Stromal cell of bone marrow (primary cell): ENCODE results near the gene VAT1L.
"Not testable (repeated sequence)": the region's sequence is repeated elsewhere in the genome, so short reads cannot be mapped to it uniquely, and the experiment has no call there.

ENCODE experiments used
- DNase-seq: peaks from one replicate; pipeline ENCODE4 v3.0.0-alpha.2; 2012; ENCODE audit warnings: low read depth

VAT1L gene

DNA sequence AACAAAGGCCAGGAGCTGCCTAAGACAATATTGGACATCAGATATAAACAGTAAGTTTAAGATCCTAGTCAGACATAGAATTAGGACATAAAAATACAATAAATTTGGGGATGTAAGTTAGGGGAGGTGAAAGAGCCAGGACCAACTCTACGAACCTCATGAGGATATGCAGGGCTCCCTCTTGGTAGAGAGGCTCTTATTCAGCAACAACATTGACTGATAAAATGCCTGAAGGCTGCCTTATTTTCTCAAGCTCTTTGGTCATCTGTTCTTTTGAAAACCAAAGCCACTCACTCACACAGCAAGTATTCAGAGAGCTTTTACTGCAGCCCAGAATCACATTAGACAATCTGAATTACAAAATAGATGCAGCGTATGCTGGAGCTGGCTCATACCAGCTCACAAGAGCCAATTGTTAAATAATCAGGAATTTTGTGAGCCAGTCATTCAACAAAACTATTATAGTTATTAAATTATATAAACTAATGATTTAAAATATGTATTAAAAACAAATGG, 125.4 kb downstream of the VAT1L start:
- DNase-seq: no peak

- no peak for DNase-seq
Measured at GRCh38 chr16:77916111-77916510, 127.7 kb downstream of the VAT1L start.

GRCh38 chr16:77917971-77918370, 129.6 kb downstream of the VAT1L start:
- no peak for DNase-seq

GRCh38 chr16:77918809-77919707, 130.7 kb downstream of the VAT1L start:
- no peak for DNase-seq

GRCh38 chr16:77919761-77920415, 131.5 kb downstream of the VAT1L start:
- no peak for DNase-seq

- DNase-seq: no peak
Measured at GRCh38 chr16:77920984-77921383, 132.6 kb downstream of the VAT1L start.

- no peak for DNase-seq
Measured at GRCh38 chr16:77922228-77922754, 133.9 kb downstream of the VAT1L start.

DNA sequence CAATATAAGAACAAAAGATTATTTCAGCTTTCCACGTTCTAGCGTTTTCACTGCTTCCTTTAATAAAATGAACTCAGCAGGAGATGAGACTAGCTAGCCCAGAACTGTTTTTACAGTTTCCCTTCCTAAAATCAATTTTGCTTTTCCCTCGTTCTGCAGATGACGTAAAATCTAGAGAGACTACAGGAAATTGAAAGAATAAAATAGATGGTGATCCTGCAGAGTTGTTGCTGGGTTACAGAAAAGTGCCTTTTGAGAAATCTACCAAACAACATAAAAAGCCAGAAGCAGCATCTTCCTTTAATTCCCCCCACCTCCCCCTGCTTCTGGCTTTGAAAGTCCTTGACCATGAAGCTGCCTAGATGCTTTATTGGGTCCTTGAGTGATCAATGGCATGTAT, 137.2 kb downstream of the VAT1L start:
- DNase-seq: no peak

- no peak for DNase-seq
Measured at GRCh38 chr16:77928096-77928495, 139.7 kb downstream of the VAT1L start.

DNA sequence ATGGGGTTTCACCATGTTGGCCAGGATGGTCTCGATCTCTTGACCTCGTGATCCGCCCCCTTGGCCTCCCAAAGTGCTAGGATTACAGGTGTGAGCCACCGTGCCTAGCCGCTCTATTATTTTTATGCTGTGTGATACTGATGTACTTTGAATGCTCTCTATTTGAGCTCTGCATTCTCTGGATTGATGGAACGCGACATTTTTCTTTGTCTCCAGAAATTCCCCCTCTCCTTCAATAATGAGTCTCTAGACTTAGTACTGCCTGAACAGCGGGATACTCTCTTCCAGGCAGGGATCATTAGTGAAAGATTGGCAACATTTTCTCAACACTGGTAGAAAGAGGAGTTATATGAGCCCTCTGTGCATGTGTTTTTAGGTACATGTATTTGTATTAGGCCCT, 140.6 kb downstream of the VAT1L start:
- DNase-seq: no peak

GRCh38 chr16:77931058-77931457, 142.7 kb downstream of the VAT1L start:
- no peak for DNase-seq

GRCh38 chr16:77937473-77938149, 149.2 kb downstream of the VAT1L start:
- no peak for DNase-seq

GRCh38 chr16:77938913-77939312, 150.5 kb downstream of the VAT1L start:
- DNase-seq: no peak

- DNase-seq: no peak
Measured at GRCh38 chr16:77939968-77940367, 151.6 kb downstream of the VAT1L start.

DNA sequence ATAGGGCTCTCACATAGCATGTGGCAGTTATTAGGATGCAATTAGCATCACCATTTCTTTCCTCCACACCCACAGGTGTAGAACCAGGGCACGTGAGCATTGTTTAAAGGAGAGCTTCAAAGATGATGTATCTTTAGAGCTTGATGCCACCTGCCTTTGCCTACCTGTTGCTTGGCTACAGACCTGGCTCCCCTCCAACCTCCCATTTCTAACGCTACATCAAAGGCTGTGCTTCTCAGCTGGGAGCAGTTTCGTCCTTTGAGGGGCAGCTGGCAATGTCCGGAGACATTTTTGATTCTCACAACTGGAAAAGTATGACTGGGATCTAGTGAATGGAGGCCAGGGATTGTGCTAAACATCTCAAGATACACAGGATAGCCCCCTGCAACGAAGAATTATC, 155.4 kb downstream of the VAT1L start:
- no peak for DNase-seq

DNA sequence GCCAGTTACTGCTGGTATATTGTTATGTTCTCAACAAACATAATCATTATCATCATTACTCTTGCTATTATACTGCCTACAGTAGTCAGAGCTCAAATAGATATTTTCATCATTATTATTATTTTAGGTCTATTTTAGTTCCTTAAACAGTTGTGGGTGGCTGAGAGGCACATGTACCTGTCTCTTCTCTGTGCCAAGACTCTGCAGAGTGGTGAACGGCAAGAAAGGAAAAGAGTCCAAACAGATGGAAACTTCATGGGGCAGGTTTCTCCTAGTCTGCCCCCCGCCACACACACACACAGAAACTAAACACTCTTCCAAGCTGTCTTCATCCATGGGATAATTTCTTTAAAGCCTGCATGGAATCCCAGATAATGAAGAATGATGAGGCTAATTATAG, 156.3 kb downstream of the VAT1L start:
- no peak for DNase-seq

GRCh38 chr16:77945126-77945525, 156.8 kb downstream of the VAT1L start:
- no peak for DNase-seq

DNA sequence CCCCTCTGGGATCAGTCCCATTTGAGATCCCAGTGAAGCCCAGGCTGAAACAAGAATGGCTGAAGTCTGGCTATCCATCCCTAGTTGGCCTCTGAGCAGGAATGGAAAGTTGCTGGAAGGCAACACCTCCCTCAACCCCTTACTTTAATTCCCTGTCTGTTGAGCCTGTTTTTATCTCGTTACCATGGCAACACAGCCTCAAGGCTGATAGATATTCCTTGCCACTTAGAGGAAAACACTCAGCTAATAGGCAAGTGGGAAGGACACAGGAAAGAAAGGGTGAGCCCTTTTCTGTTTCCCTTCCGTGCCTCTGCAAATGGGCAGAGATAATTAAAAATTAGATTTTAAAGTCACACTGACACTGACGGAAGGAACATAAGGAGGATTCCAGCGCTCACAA, 158.5 kb downstream of the VAT1L start:
- no peak for DNase-seq

DNA sequence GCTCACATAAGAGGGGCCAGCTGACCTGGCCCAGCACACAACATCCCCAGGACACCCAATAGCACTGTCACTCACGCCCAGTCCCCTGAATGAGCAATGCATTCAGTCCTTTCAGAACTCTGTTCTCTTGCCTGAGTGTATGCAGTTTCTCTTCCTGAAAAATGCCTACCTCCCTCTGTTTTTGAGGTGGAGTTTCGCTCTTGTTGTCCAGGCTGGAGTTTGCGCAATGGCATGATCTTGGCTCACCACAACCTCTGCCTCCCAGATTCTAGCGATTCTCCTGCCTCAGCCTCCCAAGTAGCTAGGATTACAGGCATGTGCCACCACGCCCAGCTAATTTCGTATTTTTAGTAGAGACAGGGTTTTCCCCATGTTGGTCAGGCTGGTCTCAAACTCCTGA, 159.2 kb downstream of the VAT1L start:
- DNase-seq: not testable (repeated sequence)

- no peak for DNase-seq
Measured at GRCh38 chr16:77948835-77949234, 160.5 kb downstream of the VAT1L start.

DNA sequence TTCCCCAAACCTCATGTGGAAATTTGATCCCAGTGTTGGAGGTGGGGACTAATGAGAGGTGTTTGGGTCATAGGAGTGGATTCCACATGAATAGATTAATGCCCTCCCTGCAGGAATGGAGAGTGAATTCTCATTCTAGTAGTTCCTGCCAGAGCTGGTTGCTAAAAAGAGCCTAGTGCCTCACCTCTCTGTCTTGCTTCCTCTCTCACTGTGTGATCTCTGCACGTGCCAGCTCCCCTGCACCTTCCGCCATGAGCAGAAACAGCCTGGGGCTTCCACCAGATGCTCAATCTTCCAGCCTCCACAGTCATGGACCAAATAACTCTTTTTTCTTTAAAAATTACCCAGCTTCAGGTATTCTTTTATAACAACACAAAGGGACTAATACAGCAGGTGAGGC, 161.1 kb downstream of the VAT1L start:
- DNase-seq: no peak

DNA sequence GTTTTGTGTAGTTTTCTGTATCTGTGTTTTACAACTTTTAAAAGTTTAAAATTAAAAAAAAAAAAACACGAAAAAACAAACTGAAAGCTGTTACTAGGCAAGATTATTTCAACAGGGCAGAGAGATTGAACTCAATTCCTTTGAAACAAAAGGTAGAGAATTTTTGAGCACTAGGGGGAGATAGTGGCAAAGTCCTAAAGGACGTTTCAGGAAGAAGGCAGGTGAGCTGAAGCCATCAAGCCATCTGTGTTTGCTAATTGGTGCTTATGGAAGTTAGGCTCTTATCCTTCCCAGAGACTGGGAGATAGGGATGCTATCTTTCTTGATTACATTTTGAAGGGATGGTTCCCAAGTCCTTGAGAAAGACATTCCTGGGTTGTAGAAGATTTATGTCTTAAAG, 163.4 kb downstream of the VAT1L start:
- no peak for DNase-seq

DNA sequence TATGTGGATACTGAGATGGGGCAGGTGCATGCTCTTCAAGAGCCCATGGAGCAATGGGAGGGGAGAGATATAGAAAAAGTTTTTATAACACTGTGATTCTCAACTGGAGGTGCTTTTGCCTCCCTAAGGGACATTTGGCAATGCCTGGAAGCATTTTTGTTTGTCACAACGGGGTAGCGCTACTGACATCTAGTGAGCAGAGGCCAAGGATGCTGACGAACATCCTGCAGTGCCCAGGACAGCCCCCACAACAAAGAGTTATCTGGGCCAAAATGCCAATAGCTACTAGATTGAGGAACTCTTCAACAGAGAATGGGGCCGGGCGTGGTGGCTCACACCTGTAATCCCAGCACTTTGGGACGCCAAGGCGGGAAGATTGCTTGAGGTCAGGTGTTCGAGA, 166.8 kb downstream of the VAT1L start:
- no peak for DNase-seq
